ENCODE measurements around the gene GNAI3. TPM values are rescaled to one million over a fixed set of nuclear protein-coding genes. Genes with fewer than 3 reads are reported as not detected.
A peak's percentile ranks its signal among the peaks of the same experiment; 100 is the strongest.

Gene GNAI3
- total and polyA plus RNA-seq, 2 of the 13 experiments (the other 11 are each of a cell fraction or from before 2014, with no cell fraction given): 4.3 to 9.0 TPM

DNA sequence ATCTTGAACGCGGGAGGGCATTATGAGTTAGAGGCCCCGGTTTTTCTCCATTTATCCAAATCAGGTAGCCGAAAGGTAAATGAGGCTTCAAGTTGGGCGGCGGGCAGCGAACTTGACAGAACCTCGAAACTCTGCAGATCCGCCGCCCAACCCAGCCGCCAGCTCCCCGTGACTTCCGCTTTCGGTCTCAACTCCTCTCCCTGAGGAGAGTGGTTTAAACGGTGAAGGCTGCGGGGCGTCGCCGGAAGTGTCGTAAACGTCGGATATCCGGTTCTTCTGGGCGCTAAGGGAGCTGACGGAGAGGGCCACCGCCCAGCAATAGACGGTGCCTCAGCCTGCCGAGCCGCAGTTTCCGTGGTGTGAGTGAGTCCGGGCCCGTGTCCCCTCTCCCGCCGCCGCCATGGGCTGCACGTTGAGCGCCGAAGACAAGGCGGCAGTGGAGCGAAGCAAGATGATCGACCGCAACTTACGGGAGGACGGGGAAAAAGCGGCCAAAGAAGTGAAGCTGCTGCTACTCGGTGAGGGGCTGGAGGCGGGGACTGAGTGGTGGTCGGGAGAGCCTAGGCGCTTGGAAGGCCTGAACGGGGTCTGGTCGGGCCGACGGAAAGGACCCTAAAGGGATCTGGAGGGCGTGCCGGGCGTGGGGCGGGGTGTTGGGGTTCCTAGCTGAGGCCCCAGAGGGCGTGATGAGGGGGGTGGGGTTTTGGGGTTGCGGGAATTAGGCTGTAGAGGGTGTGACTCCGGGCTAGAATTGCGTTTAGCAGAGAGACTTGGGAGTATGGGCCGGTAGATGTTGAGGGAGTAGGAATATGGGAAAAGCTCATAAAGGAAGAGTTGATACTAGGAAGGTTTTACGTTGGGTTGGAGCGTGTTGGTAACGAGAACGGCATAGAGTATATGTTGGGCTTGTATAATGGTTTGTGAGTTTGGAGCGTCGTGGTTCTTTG lies at the start of gene GNAI3 (continued):
- peak; percentile 91 for TF ChIP-seq ZFP91 (CRISPR knock-in tag; IDR thresholded peaks at IDR 0.05; ENCODE audit: borderline replicate concordance)
- no peak for TF ChIP-seq CBX5 (CRISPR knock-in tag; IDR thresholded peaks at IDR 0.05; ENCODE audit: borderline replicate concordance)
- TF ChIP-seq PLRG1 (conservative IDR thresholded peaks at IDR 0.05): no peak
- TF ChIP-seq, protein P1, sequence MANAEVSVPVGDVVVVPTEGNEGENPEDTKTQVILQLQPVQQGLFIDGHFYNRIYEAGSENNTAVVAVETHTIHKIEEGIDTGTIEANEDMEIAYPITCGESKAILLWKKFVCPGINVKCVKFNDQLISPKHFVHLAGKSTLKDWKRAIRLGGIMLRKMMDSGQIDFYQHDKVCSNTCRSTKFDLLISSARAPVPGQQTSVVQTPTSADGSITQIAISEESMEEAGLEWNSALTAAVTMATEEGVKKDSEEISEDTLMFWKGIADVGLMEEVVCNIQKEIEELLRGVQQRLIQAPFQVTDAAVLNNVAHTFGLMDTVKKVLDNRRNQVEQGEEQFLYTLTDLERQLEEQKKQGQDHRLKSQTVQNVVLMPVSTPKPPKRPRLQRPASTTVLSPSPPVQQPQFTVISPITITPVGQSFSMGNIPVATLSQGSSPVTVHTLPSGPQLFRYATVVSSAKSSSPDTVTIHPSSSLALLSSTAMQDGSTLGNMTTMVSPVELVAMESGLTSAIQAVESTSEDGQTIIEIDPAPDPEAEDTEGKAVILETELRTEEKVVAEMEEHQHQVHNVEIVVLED (CRISPR knock-in tag; IDR thresholded peaks at IDR 0.05; ENCODE audit: borderline replicate concordance): peak; percentile 75; the same call in 1 of the 2 replicates
- TF ChIP-seq, protein P2, sequence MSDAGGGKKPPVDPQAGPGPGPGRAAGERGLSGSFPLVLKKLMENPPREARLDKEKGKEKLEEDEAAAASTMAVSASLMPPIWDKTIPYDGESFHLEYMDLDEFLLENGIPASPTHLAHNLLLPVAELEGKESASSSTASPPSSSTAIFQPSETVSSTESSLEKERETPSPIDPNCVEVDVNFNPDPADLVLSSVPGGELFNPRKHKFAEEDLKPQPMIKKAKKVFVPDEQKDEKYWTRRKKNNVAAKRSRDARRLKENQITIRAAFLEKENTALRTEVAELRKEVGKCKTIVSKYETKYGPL (CRISPR knock-in tag; IDR thresholded peaks at IDR 0.05): no peak
- TF ChIP-seq ZNF878 (CRISPR knock-in tag; IDR thresholded peaks at IDR 0.05): no peak
- no peak for TF ChIP-seq ZNF3 (CRISPR knock-in tag; IDR thresholded peaks at IDR 0.05)
- TF ChIP-seq, protein P3, sequence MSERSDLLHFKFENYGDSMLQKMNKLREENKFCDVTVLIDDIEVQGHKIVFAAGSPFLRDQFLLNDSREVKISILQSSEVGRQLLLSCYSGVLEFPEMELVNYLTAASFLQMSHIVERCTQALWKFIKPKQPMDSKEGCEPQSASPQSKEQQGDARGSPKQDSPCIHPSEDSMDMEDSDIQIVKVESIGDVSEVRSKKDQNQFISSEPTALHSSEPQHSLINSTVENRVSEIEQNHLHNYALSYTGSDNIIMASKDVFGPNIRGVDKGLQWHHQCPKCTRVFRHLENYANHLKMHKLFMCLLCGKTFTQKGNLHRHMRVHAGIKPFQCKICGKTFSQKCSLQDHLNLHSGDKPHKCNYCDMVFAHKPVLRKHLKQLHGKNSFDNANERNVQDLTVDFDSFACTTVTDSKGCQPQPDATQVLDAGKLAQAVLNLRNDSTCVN (CRISPR knock-in tag; IDR thresholded peaks at IDR 0.05; ENCODE audit: borderline replicate concordance): peak; percentile 63; the same call in 1 of the 2 replicates
- peak; percentile 54 for TF ChIP-seq NR2C2 (CRISPR knock-in tag; IDR thresholded peaks at IDR 0.05; ENCODE audit: borderline replicate concordance)
- TF ChIP-seq PRDM4 (CRISPR knock-in tag; IDR thresholded peaks at IDR 0.05; ENCODE audit: borderline replicate concordance): no peak
- TF ChIP-seq ZNF781 (CRISPR knock-in tag; IDR thresholded peaks at IDR 0.05; ENCODE audit: borderline replicate concordance, not compliant biosample characterization): no peak
- peak; percentile 69; the same call in 1 of the 2 replicates for TF ChIP-seq ZNF777 (CRISPR knock-in tag; IDR thresholded peaks at IDR 0.05)
- peak; percentile 50; the same call in 1 of the 2 replicates for TF ChIP-seq JUND (CRISPR knock-in tag; IDR thresholded peaks at IDR 0.05)
- no peak for TF ChIP-seq TCF7L2 (IDR thresholded peaks at IDR 0.05; ENCODE audit: low read depth, low read length)
- TF ChIP-seq NFIC (IDR thresholded peaks at IDR 0.05; ENCODE audit: low read length): no peak
- no peak for TF ChIP-seq THAP7 (CRISPR knock-in tag; IDR thresholded peaks at IDR 0.05)
- peak; percentile 76; the same call in 1 of the 2 replicates for TF ChIP-seq CSRNP1 (CRISPR knock-in tag; IDR thresholded peaks at IDR 0.05)
